HepG2 (cell line): ENCODE data around the gene PTPRH. TPM values are rescaled to one million over a fixed set of nuclear protein-coding genes. Genes with fewer than 3 reads are reported as not detected.
A peak's percentile ranks its signal among the peaks of the same experiment; 100 is the strongest.

Experiments
- ATAC-seq: fragments of 200-7000 bp; cut with Tn5 transposase; 3 replicates; pipeline ENCODE4 v1.9.1; 2020; ENCODE audit warnings: mild to moderate bottlenecking, moderate library complexity
- BruUV-seq: library from RNA; stranded (reverse); fragments of 400-500 nt; replicated peaks from 2 replicates; lab custom pipeline; 2021; lab: Mats Ljungman, UMichigan
- CTCF ChIA-PET: fragments of 300-600 bp; formaldehyde crosslinking; extraction: SDS; loops from one replicate; lab custom pipeline; 2021; ENCODE audit warnings: low total read pairs, inconsistent platforms, low intra/inter-chr PET ratio; lab: Yijun Ruan, JAX
- POLR2A ChIA-PET: fragments of 350-600 bp; sonication (Branson Sonifier 250); formaldehyde crosslinking; loops from one replicate; lab custom pipeline; 2020; ENCODE audit warnings: antibody characterized with exemption, inconsistent platforms; lab: Yijun Ruan, JAX
- DNase-seq: peaks from one replicate; pipeline ENCODE4 v3.0.0-alpha.2; 2015; ENCODE audit warnings: low spot score
- FAIRE-seq: peaks from 3 replicates; lab custom pipeline; 2011; peaks lifted over from hg19 to GRCh38; lab: Jason Lieb, UNC
- H2AFZ ChIP-seq: one replicate; pipeline ENCODE4 v1.6.1; 2011; ENCODE audit warnings: low read length, inconsistent platforms
- H3K27ac ChIP-seq: fragments of 300-600 bp; 3 replicates; pipeline ENCODE4 v1.8.0; 2011; ENCODE audit warnings: mixed run types, mild to moderate bottlenecking, mixed read lengths, low read length, inconsistent platforms; ENCODE audit not compliant: insufficient read depth; ENCODE audit errors: extremely low read length
- H3K27me3 ChIP-seq, 2 experiments: fragments of 200-600 bp in 1 of 2; 2 replicates in 1 of 2; 3 replicates in 1 of 2; pipeline versions ENCODE4 v1.6.0 to v1.8.0; 2011; ENCODE audit warnings: low read length in 2 of 2, mild to moderate bottlenecking in 2 of 2, moderate library complexity in 2 of 2, inconsistent platforms in 1 of 2; ENCODE audit not compliant: insufficient read depth in 2 of 2, control insufficient read depth in 1 of 2
- H3K36me3 ChIP-seq, 2 experiments: fragments of 200-600 bp in 1 of 2; replicated peaks in 1 of 2; 2 replicates in 1 of 2; 3 replicates in 1 of 2; pipeline versions ENCODE4 v1.5.1 to v1.8.0; 2011; ENCODE audit warnings: low read length in 2 of 2, inconsistent platforms in 1 of 2; ENCODE audit not compliant: insufficient read depth in 2 of 2, control insufficient read depth in 1 of 2
- H3K4me1 ChIP-seq: 2 replicates; pipeline ENCODE4 v1.5.1; 2012; ENCODE audit warnings: low read length, inconsistent platforms; ENCODE audit not compliant: insufficient read depth
- H3K4me2 ChIP-seq: 2 replicates; pipeline ENCODE4 v1.6.0; 2011; ENCODE audit warnings: low read depth, low read length, inconsistent platforms
- H3K4me3 ChIP-seq, 3 experiments: fragments of 200-600 bp in 1 of 3; sonication (generic), shearing (Covaris generic) in 1 of 3; replicated peaks in 1 of 3; 2 replicates each; pipeline ENCODE4 v1.5.1; 2011 to 2016; ENCODE audit warnings: low read length in 3 of 3, inconsistent platforms in 2 of 3, low read depth in 2 of 3, mild to moderate bottlenecking in 2 of 3, control low read depth in 1 of 3, mixed read lengths in 1 of 3; ENCODE audit not compliant: insufficient read depth in 1 of 3
- H3K79me2 ChIP-seq: one replicate; pipeline ENCODE4 v1.6.1; 2011; ENCODE audit warnings: low read length, inconsistent platforms; ENCODE audit not compliant: insufficient read depth
- H3K9ac ChIP-seq: 2 replicates; pipeline ENCODE4 v1.6.0; 2011; ENCODE audit warnings: mild to moderate bottlenecking, low read depth, low read length, inconsistent platforms; ENCODE audit not compliant: insufficient read depth
- H3K9me3 ChIP-seq: 2 replicates; pipeline ENCODE4 v1.5.1; 2012; ENCODE audit warnings: mild to moderate bottlenecking, low read length
- H4K20me1 ChIP-seq: 2 replicates; pipeline ENCODE4 v1.6.0; 2011; ENCODE audit warnings: inconsistent platforms, mild to moderate bottlenecking, low read length, moderate library complexity; ENCODE audit not compliant: insufficient read depth
- BORCS8-MEF2B ChIP-seq: sonication (generic); formaldehyde crosslinking; IDR thresholded peaks from 2 replicates; pipeline ENCODE4 v1.8.0; 2022; ENCODE audit warnings: mild to moderate bottlenecking, missing genetic modification reagents
- IKZF1 ChIP-seq: fragments of 450-650 bp; IDR thresholded peaks from 2 replicates; pipeline ENCODE4 v1.7.1; 2016
- NR3C1 ChIP-seq: sonication (generic); formaldehyde crosslinking; IDR thresholded peaks from 2 replicates; pipeline ENCODE4 v1.4.0; 2020; ENCODE audit warnings: missing genetic modification reagents
- ZBTB20 ChIP-seq: sonication (generic); formaldehyde crosslinking; IDR thresholded peaks from 2 replicates; pipeline ENCODE4 v1.8.1; 2023; ENCODE audit warnings: missing genetic modification reagents, low read depth, mild to moderate bottlenecking, borderline replicate concordance
- ZFP37 ChIP-seq: sonication (generic); formaldehyde crosslinking; IDR thresholded peaks from 2 replicates; pipeline ENCODE4 v1.4.0; 2020; ENCODE audit warnings: missing genetic modification reagents, borderline replicate concordance
- ZSCAN30 ChIP-seq: sonication (generic); formaldehyde crosslinking; IDR thresholded peaks from 2 replicates; pipeline ENCODE4 v1.5.0; 2020; ENCODE audit warnings: mild to moderate bottlenecking, missing genetic modification reagents
- WGBS: methylation state at CpG from one replicate; pipeline ENCODE4 v1.1.6; 2017; ENCODE audit warnings: low lambda C conversion rate; 5-methylcytosine and 5-hydroxymethylcytosine counted together
- in situ Hi-C: cut with HindIII; loops from 2 replicates; pipeline ENCODE4 v1.10.0; 2017; ENCODE audit warnings: low pct_unique_long_range_greater_than_20kb; ENCODE audit not compliant: extremely low pct_ligation_motif_present
- intact Hi-C: fragments of 100-400 bp; cut with micrococcal nuclease; formaldehyde crosslinking; loops from one replicate; pipeline ENCODE4 v1.10.0; 2022; ENCODE audit not compliant: unreplicated experiment
- polyA plus RNA-seq, 8 experiments: library from polyadenylated mRNA; depleted of rRNA in 3 of 8; stranded (reverse) in 7 of 8; unstranded in 1 of 8; fragments of >200 nt; fragmentation: Illumina TruSeq in 4 of 8; extraction: Trizol in 4 of 8; gene quantifications; 2 replicates each; pipeline versions ENCODE4 v1.2.1 to v1.2.3, GENCODE V29; 2011 to 2016; ENCODE audit warnings: low read depth in 4 of 8, missing spikeins in 1 of 8, mixed read lengths in 1 of 8; ENCODE audit not compliant: insufficient read depth in 1 of 8
- total RNA-seq, 5 experiments: library from RNA; depleted of rRNA; stranded (reverse); fragments of >200 nt; fragmentation: Illumina TruSeq; extraction: Trizol; gene quantifications; 2 replicates each; pipeline ENCODE4 v1.2.3, GENCODE V29; 2016; ENCODE audit warnings: low read depth in 1 of 5
- TF ChIP-seq, protein P1 (sequence below): sonication (generic); formaldehyde crosslinking; conservative IDR thresholded peaks from 2 replicates; pipeline ENCODE4 v1.4.0; 2020; ENCODE audit warnings: missing genetic modification reagents
- TF ChIP-seq, protein P2 (sequence below), 2 experiments: sonication (generic) in 1 of 2; formaldehyde crosslinking in 1 of 2; IDR thresholded peaks; 2 replicates each; pipeline versions ENCODE4 v1.6.1 to v1.9.0; 2014 to 2022; ENCODE audit warnings: antibody characterized with exemption in 1 of 2, borderline replicate concordance in 1 of 2, inconsistent platforms in 1 of 2, low read depth in 1 of 2, missing genetic modification reagents in 1 of 2
- TF ChIP-seq, protein P3 (sequence below): fragments of 450-650 bp; IDR thresholded peaks from 2 replicates; pipeline ENCODE4 v1.6.1; 2017; ENCODE audit warnings: mild to moderate bottlenecking
- TF ChIP-seq, protein P4 (sequence below): sonication (generic); formaldehyde crosslinking; IDR thresholded peaks from 2 replicates; pipeline ENCODE4 v1.4.0; 2020; ENCODE audit warnings: missing genetic modification reagents

Gene PTPRH
- total and polyA plus RNA-seq, 2 of the 13 experiments (the other 11 are each of a cell fraction or from before 2014, with no cell fraction given): 14.7 to 125 TPM

DNA sequence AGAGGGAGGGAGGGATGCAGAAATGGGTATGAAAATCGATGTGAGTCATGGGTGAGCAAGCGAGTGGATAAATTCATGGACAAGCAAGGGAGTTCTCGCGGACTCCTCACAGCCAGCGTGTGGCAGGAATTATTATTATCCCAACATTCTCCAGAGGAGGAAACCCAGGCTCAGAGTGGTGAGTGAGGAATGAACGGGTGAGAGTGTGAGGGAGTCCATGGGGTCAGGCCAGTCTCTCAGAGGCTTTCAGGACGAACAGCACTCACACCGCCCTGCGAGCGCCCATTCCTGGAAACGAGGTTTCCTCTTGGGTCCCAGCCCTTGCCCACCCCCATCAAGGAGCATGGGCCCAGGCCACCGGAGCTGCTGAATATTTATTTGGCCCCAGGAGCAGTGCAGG lies 36.6 kb downstream of the PTPRH start:
- no peak for DNase-seq
- intact Hi-C loops (no loop called here), in situ Hi-C loops (no loop called here)
- ATAC-seq: peak; percentile 10; the same call in 2 of the 3 replicates
- H3K27me3 ChIP-seq: peaks cover 3 to 40% of the 10 kb centered on the region in 2 experiments
- 16% methylated on average over 12 of the region's 12 CpGs for WGBS
- no peaks in the 10 kb centered on the region for H3K9me3 ChIP-seq
- H3K36me3 ChIP-seq: no peaks in the 10 kb centered on the region
- no peaks in the 10 kb centered on the region for H3K79me2 ChIP-seq
- H4K20me1 ChIP-seq: no peaks in the 10 kb centered on the region
- H3K9ac ChIP-seq: no peak overlapping the region
- H3K4me3 ChIP-seq: peak overlapping the region in 1 of 3 experiments; percentile 77; a peak in 1 of 6 replicates
- H2AFZ ChIP-seq: no peak overlapping the region
- ChIA-PET POLR2A (interaction anchor here (1.4 to 1.7 kb wide), 2 partner anchors 34 to 36 kb away, joined by 3 to 7 read pairs; partner anchors contain the start of gene PTPRH), CTCF (no interaction called here)
- peak overlapping the region; percentile 94; the same call in 1 of the 2 replicates for H3K4me2 ChIP-seq
- no peak for FAIRE-seq
- no TSS peak for BruUV-seq
- peaks cover 16% of the 10 kb centered on the region; the same call in 1 of the 2 replicates for H3K4me1 ChIP-seq
- no peak overlapping the region for H3K27ac ChIP-seq
- TF ChIP-seq, protein P1, sequence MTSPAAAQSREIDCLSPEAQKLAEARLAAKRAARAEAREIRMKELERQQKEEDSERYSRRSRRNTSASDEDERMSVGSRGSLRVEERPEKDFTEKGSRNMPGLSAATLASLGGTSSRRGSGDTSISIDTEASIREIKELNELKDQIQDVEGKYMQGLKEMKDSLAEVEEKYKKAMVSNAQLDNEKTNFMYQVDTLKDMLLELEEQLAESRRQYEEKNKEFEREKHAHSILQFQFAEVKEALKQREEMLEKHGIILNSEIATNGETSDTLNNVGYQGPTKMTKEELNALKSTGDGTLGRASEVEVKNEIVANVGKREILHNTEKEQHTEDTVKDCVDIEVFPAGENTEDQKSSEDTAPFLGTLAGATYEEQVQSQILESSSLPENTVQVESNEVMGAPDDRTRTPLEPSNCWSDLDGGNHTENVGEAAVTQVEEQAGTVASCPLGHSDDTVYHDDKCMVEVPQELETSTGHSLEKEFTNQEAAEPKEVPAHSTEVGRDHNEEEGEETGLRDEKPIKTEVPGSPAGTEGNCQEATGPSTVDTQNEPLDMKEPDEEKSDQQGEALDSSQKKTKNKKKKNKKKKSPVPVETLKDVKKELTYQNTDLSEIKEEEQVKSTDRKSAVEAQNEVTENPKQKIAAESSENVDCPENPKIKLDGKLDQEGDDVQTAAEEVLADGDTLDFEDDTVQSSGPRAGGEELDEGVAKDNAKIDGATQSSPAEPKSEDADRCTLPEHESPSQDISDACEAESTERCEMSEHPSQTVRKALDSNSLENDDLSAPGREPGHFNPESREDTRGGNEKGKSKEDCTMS (CRISPR knock-in tag): no peak
- TF ChIP-seq, protein P2, sequence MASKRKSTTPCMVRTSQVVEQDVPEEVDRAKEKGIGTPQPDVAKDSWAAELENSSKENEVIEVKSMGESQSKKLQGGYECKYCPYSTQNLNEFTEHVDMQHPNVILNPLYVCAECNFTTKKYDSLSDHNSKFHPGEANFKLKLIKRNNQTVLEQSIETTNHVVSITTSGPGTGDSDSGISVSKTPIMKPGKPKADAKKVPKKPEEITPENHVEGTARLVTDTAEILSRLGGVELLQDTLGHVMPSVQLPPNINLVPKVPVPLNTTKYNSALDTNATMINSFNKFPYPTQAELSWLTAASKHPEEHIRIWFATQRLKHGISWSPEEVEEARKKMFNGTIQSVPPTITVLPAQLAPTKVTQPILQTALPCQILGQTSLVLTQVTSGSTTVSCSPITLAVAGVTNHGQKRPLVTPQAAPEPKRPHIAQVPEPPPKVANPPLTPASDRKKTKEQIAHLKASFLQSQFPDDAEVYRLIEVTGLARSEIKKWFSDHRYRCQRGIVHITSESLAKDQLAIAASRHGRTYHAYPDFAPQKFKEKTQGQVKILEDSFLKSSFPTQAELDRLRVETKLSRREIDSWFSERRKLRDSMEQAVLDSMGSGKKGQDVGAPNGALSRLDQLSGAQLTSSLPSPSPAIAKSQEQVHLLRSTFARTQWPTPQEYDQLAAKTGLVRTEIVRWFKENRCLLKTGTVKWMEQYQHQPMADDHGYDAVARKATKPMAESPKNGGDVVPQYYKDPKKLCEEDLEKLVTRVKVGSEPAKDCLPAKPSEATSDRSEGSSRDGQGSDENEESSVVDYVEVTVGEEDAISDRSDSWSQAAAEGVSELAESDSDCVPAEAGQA (IDR thresholded peaks at IDR 0.05; ENCODE audit: low read depth): no peak
- TF ChIP-seq, protein P2 (CRISPR knock-in tag; IDR thresholded peaks at IDR 0.05; ENCODE audit: borderline replicate concordance): no peak
- TF ChIP-seq BORCS8-MEF2B (CRISPR knock-in tag) (no peak), ZFP37 (no peak), ZSCAN30 (no peak), ZBTB20 (CRISPR knock-in tag) (no peak), IKZF1 (no peak), NR3C1 (no peak)
- TF ChIP-seq, protein P3, sequence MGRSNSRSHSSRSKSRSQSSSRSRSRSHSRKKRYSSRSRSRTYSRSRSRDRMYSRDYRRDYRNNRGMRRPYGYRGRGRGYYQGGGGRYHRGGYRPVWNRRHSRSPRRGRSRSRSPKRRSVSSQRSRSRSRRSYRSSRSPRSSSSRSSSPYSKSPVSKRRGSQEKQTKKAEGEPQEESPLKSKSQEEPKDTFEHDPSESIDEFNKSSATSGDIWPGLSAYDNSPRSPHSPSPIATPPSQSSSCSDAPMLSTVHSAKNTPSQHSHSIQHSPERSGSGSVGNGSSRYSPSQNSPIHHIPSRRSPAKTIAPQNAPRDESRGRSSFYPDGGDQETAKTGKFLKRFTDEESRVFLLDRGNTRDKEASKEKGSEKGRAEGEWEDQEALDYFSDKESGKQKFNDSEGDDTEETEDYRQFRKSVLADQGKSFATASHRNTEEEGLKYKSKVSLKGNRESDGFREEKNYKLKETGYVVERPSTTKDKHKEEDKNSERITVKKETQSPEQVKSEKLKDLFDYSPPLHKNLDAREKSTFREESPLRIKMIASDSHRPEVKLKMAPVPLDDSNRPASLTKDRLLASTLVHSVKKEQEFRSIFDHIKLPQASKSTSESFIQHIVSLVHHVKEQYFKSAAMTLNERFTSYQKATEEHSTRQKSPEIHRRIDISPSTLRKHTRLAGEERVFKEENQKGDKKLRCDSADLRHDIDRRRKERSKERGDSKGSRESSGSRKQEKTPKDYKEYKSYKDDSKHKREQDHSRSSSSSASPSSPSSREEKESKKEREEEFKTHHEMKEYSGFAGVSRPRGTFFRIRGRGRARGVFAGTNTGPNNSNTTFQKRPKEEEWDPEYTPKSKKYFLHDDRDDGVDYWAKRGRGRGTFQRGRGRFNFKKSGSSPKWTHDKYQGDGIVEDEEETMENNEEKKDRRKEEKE: no peak
- TF ChIP-seq, protein P4, sequence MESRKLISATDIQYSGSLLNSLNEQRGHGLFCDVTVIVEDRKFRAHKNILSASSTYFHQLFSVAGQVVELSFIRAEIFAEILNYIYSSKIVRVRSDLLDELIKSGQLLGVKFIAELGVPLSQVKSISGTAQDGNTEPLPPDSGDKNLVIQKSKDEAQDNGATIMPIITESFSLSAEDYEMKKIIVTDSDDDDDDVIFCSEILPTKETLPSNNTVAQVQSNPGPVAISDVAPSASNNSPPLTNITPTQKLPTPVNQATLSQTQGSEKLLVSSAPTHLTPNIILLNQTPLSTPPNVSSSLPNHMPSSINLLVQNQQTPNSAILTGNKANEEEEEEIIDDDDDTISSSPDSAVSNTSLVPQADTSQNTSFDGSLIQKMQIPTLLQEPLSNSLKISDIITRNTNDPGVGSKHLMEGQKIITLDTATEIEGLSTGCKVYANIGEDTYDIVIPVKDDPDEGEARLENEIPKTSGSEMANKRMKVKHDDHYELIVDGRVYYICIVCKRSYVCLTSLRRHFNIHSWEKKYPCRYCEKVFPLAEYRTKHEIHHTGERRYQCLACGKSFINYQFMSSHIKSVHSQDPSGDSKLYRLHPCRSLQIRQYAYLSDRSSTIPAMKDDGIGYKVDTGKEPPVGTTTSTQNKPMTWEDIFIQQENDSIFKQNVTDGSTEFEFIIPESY: no peak; the same call in 1 of the 2 replicates
